ENCODE measurements around the gene PIN1.

The PIN1 gene

DNA sequence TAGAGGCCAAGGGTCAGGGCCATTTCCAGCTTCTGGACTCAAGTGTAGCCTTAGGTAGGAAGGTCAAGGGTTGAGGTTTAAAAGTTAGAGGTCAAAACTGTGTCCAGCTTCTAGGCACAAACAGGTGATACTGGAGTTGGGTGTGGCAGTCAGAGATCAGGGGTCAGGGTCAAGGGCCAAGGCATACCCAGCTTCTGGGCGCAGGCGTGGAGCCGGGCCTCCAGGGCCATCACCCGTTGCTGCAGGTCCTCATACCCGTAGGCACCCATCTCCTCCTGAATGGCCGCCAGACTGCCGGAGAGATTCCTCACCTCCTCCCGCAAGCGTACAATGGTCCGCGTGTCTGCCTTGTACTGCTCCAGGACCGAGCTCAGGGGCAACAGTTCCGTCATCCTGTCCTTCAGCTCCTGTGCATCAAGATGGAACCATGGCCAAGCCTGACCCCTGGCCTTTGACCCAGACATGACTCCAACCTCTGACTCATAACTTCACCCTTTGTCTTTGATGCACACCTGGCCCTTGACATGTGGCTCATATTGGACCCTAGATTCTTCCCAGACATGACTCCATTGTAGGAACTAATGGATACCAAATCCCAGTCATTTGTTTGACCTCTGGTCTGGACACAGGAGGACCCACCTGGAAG, 22.1 kb downstream of the PIN1 start:
- no peak for DNase-seq (ENCODE audit: low spot score)

DNA sequence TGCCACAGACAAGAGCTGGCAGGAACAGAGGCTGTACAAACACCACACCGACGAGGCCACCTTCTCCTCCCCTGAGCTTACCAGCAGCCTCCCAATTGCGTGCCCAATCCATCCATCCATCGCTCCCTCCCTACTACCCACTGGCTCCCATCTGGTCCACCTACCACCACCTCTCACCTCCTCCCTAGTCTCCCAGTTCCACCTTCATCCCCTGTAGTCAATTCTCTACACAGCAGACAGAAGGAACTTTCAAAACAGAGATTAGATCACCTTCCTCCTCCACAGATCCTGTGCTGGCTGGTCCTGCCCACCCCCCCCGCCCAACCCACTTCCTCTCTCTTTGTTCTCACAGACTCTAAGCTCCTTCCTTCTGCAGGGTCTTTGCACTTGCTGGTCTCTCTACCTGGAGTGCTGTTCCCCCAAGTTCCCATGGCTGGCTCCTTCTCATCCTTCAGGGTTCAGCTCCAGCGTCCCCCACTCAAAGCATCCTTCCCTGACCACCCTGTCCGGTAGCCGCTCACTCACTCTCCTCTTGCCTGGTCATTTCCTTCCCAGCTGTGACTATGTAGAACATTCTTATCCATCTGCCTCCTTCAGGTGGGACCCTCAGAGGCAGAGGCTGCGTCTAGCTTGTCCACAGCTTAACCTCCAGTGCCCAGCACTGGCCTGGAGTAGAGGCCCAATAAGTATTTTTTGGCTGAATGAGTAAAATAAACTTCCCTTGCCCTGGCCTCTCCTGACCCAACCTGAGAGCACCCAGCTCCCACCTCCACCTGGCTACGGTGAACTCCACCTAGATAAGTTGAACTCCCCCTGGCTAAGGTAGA, 23.0 kb downstream of the PIN1 start:
- no peak for DNase-seq (ENCODE audit: low spot score)

DNA sequence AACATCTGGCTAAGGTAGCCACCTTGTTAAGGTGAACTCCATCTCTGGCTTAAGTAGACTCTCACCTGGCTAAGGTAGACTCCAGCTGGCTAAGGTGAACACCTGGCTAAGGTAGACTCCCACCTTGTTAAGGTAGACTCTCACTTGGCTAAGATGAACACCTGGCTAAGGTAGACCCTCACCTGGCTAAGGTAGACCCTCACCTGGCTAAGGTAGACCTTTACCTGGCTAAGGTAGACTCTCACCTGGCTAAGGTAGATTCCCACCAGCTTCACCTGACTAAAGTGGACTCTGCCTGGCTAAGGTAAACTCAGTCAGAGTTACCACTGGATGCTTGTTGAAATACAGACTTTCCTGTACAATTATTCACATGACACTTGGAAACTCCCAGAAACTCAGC, 23.6 kb downstream of the PIN1 start:
- DNase-seq (ENCODE audit: low spot score): no peak

DNA sequence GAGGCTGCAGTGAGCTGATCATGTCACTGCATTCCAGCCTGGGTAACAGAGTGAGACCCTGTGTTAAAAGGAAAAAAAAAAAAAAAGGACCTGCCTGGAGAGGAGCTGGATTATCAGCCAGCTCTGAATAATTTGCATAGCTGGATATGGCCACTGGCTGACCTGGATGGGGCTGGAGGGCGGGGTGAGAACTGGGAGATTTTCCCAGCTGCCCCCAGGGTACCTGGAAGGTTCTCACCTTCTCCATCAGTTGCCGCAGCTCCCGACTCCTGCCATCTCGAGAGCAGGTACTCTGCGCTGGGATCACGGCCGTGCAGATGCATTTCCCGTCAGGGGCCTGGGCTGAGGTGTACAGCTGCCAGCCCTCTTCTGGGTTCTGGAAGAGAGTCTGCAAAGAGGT, 25.3 kb downstream of the PIN1 start:
- DNase-seq (ENCODE audit: low spot score): no peak

DNA sequence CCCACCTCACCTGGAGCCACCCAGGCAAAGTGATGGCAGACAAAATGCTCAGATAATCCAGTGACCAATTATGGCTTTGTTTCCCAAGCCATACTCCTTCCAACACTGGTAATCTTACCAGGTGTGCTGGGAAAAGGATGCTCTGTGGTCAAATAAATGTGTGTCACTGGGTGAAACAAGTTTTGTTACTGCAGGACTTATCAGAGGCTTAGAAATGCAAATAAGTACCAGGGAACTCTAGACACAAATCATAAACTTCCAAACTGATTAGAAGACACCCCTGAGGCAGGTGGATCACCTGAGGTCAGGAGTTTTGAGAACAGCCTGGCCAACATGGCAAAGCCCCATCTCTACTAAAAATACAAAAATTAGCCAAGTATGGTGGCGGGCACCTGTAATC, 26.4 kb downstream of the PIN1 start:
- no peak for DNase-seq (ENCODE audit: low spot score)

DNA sequence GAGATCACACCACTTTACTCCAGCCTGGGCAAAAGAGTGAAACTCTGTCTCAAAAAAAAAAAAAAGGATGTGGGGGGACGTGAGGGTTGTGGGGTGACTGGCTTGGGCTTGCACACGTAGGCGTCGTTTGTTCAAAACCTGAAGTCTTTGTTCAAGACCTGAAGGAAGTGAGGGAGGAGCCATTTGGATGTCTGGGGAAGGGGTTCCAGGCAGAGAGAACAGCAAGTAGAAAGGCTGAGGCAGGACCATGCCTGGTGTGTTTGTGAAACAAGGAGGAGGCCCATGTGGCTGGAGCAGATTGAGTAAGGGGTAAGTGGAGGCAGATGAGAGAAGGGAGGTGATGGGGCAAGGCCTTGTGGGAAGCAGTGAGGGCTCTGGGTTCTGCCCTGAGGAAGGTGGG, 27.8 kb downstream of the PIN1 start:
- no peak for DNase-seq (ENCODE audit: low spot score)

DNA sequence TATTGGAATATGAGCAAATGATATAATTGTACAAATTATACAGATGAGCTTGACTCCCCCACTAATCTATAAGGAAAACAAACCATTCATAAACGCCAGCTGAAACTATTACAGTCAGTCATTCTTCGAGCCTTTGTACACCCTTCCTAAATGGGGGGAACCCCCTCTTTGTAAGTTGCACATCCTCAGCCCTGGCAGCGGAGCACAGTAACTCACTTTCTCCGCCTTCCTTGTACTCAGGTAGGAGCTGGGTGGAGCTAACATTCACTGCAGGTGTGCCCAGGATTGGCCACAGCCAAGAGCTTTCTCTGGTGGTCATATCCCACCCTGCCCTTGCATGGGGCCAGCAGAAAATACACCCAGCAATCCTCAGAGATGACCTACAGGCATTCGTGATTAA, 28.6 kb downstream of the PIN1 start:
- no peak for DNase-seq (ENCODE audit: low spot score)

DNA sequence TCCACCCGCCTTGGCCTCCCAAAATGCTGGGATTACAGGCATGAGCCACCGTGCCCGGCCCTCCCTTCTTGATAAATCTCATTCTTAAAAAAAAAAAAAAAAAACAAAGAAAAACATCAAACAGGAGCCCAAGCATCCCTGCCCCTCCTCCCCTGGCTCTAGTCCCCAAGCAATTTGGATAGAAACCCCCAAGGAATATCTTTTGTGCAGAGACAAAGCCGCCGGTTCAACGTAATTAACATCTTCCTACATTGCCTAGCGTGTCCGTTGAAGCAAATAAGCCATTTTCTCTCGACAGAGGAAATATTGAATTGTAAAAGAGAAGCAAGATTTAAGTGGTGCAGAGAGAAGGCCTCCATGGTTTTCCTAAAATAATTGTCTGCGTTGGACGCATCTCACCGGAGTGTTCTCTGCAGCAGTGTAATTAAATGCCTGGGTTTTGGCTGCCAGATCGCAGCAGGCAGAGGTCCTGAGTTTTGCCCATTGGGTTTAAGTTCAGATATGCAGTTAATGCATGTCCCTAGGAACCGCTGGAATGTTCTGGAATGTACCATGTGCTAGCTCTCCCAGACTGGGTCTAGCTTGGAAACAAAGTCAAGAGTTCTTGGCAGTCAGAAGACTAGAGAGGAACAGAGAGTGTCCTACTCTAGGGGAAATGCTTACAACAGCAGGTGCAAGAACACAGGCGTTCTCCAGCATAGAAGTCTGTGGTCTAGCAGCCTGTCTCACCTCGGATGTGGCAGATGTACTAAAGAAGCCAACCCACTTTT, 30.8 kb downstream of the PIN1 start:
- DNase-seq (ENCODE audit: low spot score): no peak

DNA sequence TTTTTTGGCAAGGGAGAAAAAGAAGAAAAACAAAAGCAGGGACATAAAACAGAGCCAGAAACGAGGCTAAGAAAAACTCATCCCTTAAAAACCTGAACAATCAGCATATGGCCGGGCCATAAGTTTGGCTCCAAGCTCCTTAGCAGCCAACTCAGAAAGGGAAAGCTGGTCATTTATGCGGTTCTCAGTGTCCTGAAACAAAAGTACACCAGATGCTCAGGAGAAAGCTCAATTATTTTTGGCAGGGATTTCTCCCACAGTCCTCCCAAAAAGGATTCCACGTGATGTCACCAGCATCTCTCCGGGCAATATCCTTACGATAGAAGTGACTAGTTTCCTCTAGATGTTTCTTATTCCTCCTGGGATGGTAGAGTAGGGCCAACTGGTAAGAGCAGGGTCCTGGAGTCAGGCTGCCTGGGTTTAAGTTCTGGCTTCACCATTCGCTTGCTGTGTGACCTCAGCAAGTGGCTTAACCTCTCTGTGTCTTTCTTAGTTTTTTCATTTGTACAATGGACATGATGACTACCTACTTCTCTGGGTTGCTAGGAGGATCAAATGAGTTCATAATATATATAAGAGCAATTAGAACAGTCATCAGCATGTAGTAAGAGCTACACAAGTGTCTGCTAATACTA, 34.0 kb downstream of the PIN1 start:
- DNase-seq (ENCODE audit: low spot score): no peak

DNA sequence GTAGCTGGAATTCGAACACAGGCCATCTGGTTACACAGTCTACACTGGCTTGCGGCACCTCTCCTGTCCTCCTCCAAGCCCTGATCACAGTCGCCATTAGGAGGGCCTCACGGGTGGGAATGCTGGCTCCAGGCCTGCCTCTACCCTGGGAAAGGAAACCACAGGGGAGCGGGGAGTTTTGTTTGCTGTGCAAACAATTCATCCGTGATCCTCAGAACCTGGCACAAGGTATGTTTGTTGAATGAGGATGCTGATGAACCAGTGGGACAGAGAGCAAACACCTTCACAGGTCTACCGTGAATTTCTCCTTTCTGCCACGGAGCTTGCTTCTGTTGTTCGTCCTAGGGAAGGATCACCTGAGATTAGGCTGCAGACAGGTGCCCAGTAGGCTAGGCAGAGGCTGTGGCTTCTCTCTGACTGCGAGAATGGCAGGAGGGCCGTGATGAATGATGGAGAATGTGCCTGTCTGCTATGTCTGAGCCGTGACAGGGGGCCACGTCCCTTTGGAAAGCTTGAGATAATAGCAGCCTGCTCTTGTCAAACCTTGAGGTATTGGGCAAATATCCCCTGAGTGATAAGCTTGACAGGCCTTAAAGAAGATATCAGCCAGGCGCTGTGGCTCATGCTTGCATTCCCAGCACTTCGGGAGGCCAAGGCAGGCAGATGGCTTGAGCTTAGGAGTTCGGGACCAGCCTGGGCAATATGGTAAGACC, 36.7 kb downstream of the PIN1 start:
- DNase-seq (ENCODE audit: low spot score): no peak

DNA sequence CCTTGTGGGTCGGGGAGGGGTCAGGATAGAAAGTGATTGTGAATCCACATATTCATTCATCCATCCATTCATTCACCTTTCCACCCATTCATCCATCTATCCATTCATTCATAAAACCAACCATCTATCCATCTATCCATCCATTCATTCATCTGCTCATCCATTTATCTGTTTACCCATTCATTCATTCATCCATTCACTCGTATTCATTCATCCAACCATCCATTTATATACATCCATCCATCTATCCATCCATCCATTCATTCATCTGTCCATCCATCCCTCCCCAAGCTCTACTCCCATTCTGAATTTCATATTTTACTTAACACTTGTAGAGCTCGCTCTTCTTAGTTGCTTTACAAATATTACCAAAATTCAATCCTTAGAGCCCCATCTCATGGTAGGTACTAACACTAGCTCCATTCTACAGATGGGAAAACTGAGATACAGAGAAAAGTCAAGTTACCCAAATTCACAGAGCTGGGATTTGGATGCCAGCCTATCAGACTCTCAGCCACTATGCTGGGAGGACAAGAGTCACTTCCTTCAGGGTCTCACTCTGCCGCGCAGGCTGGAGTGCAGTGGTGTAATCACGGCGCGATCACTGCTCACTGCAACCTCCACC, 37.6 kb downstream of the PIN1 start:
- no peak for DNase-seq (ENCODE audit: low spot score)

DNA sequence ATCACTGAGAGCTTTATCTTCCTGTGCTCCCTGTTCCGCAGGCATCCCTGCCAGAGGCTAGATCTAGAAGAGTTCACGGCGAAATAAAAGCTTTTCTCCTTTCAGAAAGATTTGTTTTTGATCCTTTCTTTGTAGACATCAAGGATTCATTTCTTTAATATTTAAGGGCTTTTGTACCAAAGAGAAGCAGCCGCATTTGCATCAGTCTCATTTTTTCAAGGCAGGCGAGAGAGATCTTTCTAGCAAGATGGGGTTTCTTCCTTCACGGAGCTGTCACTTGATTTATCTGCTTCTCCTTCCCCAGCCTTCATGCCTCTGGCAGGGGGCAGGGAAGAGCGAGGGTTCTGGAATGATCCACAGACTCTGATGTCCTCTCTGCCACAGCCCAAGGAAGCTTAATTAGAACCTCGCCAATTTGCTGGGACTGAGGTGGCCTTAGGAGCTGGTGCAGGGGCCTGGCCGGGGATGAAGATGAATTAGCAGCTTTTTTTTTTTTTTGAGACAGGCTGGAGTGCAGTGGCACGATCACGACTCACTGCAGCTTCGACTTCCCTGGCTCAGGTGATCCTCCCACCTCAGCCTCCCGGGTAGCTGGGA, 40.0 kb downstream of the PIN1 start:
- no peak for DNase-seq (ENCODE audit: low spot score)

DNA sequence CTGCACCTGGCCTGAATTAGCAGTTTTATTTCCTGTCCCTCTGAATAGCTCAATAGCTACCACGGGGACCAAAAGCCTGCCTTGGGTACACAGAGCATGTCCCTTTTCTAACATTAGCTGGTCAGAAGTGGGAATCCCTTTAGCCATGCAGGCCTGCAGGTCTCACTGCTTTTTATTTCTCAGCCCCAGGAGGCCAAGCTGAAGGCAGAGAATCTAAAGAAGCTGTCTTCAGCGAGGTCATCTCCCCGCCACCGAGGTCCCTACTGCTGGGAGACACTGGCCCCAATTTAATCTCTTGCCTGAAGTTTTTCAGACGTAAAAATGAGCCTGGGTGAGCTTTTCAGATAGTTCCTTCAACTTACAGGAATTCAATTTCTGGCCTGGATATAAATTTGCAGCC, 40.7 kb downstream of the PIN1 start:
- no peak for DNase-seq (ENCODE audit: low spot score)

DNA sequence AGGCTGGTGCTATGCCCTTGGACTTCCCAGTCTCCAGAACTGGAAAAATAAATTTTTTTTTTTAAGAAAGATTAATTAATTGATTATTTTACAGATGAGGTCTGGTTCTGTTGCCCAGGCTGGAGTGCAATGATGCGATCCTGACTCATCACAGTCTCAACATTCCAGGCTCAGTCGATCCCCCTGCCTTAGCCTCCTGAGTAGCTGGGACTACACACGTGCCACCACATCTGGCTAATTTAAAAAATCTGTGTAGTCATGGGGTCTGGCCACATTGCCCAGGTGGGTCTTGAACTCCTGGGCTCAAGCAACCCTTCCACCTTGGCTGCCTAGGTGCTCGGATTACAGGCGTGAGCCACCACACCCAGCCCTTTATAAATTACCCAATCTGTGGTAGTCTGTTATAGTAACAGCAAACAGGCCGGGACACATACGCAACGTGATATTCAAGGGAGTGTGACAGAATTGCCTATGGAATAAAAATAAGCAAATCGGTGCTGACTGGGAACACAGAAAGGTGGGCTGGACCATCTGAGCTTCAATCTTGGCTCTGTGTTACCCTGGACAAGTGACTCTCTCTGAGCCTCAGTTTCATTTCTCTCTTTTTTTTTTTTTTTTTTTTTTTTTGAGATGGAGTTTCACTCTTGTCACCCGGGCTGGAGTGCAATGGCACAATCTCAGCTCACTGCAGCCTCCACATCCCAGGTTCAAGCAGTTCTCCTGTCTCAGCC, 42.8 kb downstream of the PIN1 start:
- DNase-seq (ENCODE audit: low spot score): no peak

DNA sequence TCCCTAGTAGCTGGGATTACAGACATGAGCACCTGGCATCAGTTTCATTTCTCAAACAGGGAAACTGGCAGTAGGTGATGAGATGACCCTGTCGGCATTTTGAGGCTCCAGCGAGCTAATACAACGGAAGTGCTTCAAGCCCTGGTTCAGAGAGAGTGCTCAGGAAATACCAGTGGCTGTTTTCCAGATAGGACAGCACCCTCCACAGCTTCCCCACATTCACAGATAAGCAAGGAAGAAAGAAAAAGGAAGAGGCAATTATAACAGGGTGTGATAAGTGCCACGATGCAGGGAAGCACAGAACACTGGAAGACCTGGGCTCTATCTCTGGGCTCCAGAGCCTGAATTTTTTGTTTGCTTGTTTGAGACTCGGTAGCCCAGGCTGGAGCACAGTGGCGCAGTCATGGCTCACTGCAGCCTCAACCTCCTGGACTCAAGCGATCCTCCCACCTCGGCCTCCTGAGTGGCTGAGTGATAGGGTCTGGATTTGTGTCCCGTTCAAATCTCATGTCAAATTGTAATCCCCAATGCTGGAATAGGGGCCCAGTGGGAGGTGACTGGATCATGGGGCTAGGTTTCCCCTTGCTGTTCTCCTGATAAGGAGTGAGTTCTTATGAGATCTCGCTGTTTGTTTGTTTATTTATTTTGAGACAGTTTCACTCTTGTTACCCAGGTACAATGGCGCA, 43.5 kb downstream of the PIN1 start:
- no peak for DNase-seq (ENCODE audit: low spot score)

DNA sequence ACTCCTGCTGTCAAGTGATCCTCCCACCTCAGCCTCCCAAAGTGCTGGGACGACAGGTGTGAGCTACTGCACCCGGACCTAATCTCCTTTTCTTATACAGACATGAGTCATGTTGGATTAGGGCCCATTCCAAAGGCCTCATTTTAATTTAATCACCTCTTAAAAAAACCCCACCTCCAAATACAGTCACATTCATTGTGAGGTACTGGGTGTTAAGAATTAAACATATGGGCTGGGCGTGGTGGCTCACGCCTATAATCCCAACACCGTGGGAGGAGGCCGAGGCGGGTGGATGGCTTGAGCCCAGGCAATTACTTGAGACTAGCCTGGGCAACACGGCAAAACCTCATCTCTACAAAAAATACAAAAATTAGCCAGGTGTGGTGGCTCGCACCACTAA, 46.6 kb downstream of the PIN1 start:
- no peak for DNase-seq (ENCODE audit: low spot score)

DNA sequence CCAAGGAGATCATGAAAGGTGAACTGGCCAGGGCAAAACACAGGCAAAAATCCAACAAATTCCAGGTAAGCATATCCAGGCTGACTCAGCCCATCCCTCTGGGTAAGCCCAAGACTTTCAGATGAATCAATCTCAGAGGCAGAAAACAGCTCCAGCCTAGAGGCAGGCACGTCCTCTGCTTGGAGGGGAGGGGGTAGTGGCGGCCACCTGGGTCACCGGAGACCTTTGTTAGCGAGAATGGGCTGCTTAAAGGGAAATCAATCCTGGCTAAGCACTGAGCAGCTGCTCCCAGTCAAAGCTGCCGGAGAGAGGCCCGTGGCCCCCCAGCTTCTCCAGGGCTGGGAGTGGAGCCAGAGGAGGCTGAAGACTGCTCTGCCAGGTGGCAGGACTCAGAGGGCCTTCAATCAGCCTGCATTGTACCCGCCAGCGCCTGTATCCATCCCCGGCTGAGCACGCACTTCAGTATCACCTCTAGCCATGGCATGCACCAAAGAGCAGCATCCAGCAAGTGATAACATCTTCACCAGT, 48.2 kb downstream of the PIN1 start:
- DNase-seq (ENCODE audit: low spot score): peak; percentile 43

DNA sequence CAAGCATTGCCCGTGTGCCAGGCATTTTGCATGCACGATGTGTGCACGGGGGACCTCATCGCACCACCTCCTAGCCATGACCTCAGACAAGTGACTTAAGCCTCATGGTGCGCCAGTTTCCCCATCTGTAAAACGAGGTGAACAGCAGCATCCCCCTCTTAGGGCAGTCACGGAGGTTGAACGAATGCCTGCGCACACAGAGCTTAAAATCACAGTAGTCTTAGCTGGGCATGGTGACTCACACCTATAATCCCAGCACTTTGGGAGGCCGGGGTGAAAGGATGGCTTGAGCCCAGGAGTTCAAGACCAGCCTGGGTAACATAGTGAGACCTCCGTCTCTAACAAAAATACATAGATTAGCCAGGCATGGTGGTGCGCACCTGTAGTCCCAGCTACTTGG, 48.6 kb downstream of the PIN1 start:
- no peak for DNase-seq (ENCODE audit: low spot score)

DNA sequence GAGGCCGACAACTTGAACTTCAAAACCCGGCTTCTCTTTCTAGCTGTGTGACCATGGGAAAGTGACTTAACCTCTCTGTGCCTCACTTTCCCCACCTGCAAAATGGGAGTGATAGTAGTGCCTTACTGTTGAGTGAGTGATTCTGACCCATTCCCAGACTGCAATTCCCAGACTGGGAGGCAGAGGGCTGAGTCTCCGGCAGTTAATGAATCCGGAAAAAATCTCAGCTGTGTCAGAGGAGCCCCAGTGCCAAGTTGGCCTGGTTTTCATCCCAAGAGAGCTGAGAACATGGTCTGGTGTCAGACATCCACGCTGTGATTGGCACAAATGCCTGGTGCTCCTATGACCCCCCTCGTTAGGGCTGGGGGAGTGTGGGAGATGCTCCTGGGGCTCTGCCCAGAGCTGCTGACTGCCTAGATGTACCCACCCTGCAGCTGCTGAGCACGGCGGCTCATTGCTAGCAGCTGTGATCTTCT, 50.0 kb downstream of the PIN1 start:
- peak; percentile 77 for DNase-seq (ENCODE audit: low spot score)
